Suppressor macrophage treated with lipopolysaccharide for 4 hours (primary cell): ENCODE measurements around the gene PTCH2.
"Not testable (repeated sequence)": the region's sequence is repeated elsewhere in the genome, so short reads cannot be mapped to it uniquely, and the experiment has no call there.

Experiments
- DNase-seq: peaks from one replicate; pipeline ENCODE4 v3.0.0-alpha.2; 2020

Gene PTCH2

GRCh38 chr1:44799770-44800584, 43.1 kb downstream of the PTCH2 start, which contains the start of gene PLK3:
TSS of gene PLK3 (plus strand) at chr1:44800377. CDS start at chr1:44800464, 87 bp downstream.
- DNase-seq: peak; percentile 99

- no peak for DNase-seq
Observed at GRCh38 chr1:44798481-44799365, 44.3 kb downstream of the PTCH2 start.

GRCh38 chr1:44797886-44798285, 45.2 kb downstream of the PTCH2 start:
- not testable (repeated sequence) for DNase-seq

- no peak for DNase-seq
Observed at GRCh38 chr1:44792736-44793502, 50.1 kb downstream of the PTCH2 start.

GRCh38 chr1:44790968-44791801, 51.9 kb downstream of the PTCH2 start:
- DNase-seq: no peak

- no peak for DNase-seq
Observed at GRCh38 chr1:44788120-44788860, 54.8 kb downstream of the PTCH2 start, which contains the start of gene BEST4. TSS of gene BEST4 (minus strand) at chr1:44788170. CDS start at chr1:44787705, 465 bp downstream.

GRCh38 chr1:44787506-44787905, 55.5 kb downstream of the PTCH2 start:
- no peak for DNase-seq

GRCh38 chr1:44786841-44787426, 56.1 kb downstream of the PTCH2 start:
- no peak for DNase-seq

- peak; percentile 60 for DNase-seq
Observed at GRCh38 chr1:44786138-44786840, 56.8 kb downstream of the PTCH2 start.

- no peak for DNase-seq
Observed at GRCh38 chr1:44785501-44786137, 57.4 kb downstream of the PTCH2 start.

- no peak for DNase-seq
Observed at GRCh38 chr1:44785029-44785380, 58.0 kb downstream of the PTCH2 start.

- DNase-seq: no peak
Observed at GRCh38 chr1:44784094-44785028, 58.7 kb downstream of the PTCH2 start.

- DNase-seq: no peak
Observed at GRCh38 chr1:44783697-44784093, 59.4 kb downstream of the PTCH2 start.

- no peak for DNase-seq
Observed at GRCh38 chr1:44780583-44781121, 62.4 kb downstream of the PTCH2 start.

GRCh38 chr1:44778705-44779576, 64.1 kb downstream of the PTCH2 start:
- DNase-seq: no peak

GRCh38 chr1:44777969-44778635, 65.0 kb downstream of the PTCH2 start:
- DNase-seq: peak; percentile 34

GRCh38 chr1:44777547-44777946, 65.5 kb downstream of the PTCH2 start:
- no peak for DNase-seq
